ENCODE results near the gene ATG4C.

Gene ATG4C

GRCh38 chr1:62877579-62877978, 93.6 kb downstream of the ATG4C start:
- DNase-seq (ENCODE audit: low read depth), result no peak
- in situ Hi-C loops (cut with HindIII; ENCODE audit: low sequenced_read_pairs), result no loop called here
- no peak for TF ChIP-seq CTCF (IDR thresholded peaks at IDR 0.05; ENCODE audit: low read depth, low read length, missing control alignments)
- H3K4me3 ChIP-seq (ENCODE audit: low read depth, low read length), result no peak overlapping the region

- in situ Hi-C loops (cut with HindIII; ENCODE audit: low sequenced_read_pairs), result no loop called here
- no peak for DNase-seq (ENCODE audit: low read depth)
- TF ChIP-seq CTCF (IDR thresholded peaks at IDR 0.05; ENCODE audit: low read depth, low read length, missing control alignments), result no peak
- no peak overlapping the region for H3K4me3 ChIP-seq (ENCODE audit: low read depth, low read length)
These were observed 96.0 kb downstream of the ATG4C start for GRCh38 chr1:62879962-62880361.

- in situ Hi-C loops (cut with HindIII; ENCODE audit: low sequenced_read_pairs), result no loop called here
- no peak for TF ChIP-seq CTCF (IDR thresholded peaks at IDR 0.05; ENCODE audit: low read depth, low read length, missing control alignments)
- H3K4me3 ChIP-seq (ENCODE audit: low read depth, low read length), result no peak overlapping the region
- no peak for DNase-seq (ENCODE audit: low read depth)
These were observed 98.5 kb downstream of the ATG4C start for GRCh38 chr1:62882201-62883104.

GRCh38 chr1:62884156-62884740, 100.3 kb downstream of the ATG4C start:
- TF ChIP-seq CTCF (IDR thresholded peaks at IDR 0.05; ENCODE audit: low read depth, low read length, missing control alignments), result no peak
- in situ Hi-C loops (cut with HindIII; ENCODE audit: low sequenced_read_pairs), result no loop called here

GRCh38 chr1:62887799-62888507, 104.0 kb downstream of the ATG4C start:
- no peak for TF ChIP-seq CTCF (IDR thresholded peaks at IDR 0.05; ENCODE audit: low read depth, low read length, missing control alignments)
- in situ Hi-C loops (cut with HindIII; ENCODE audit: low sequenced_read_pairs), result no loop called here
- no peak for DNase-seq (ENCODE audit: low read depth)
- no peak overlapping the region for H3K4me3 ChIP-seq (ENCODE audit: low read depth, low read length)

More at GRCh38 chr1:62884156-62884740, 100.3 kb downstream of the ATG4C start:
- no peak overlapping the region for H3K4me3 ChIP-seq (ENCODE audit: low read depth, low read length)
- no peak for DNase-seq (ENCODE audit: low read depth)

GRCh38 chr1:62891956-62892562, 108.1 kb downstream of the ATG4C start:
- no peak for TF ChIP-seq CTCF (IDR thresholded peaks at IDR 0.05; ENCODE audit: low read depth, low read length, missing control alignments)
- no peak for DNase-seq (ENCODE audit: low read depth)
- H3K4me3 ChIP-seq (ENCODE audit: low read depth, low read length), result no peak overlapping the region
- in situ Hi-C loops (cut with HindIII; ENCODE audit: low sequenced_read_pairs), result no loop called here
